ENCODE data around the gene USP40.
A peak's percentile ranks its signal among the peaks of the same experiment; 100 is the strongest.

Gene USP40

DNA sequence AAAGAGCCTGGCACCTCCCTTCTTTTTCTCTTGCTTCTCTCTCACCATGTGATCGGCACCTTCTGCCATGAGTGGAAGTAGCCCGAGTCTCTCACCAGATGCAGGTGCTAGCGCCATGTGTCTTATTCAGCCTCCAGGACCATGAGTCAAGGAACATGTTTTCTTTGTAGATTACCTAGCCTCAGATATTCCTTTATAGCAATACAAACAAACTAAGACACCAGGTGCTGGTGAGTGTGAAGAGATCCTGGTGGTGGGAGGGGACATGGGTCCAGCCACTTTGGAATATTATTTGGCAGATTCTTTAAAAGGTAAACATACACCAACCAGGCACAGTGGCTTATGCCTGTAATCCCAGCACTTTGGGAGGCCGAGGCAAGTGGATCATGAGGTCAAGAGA, 5.9 kb upstream of the USP40 start:
- no peaks in the 10 kb centered on the region for H3K36me3 ChIP-seq (ENCODE audit: insufficient read depth, low read length)
- no peaks in the 10 kb centered on the region for H3K9me3 ChIP-seq (ENCODE audit: control insufficient read depth, insufficient read depth, low read length)
- no peak overlapping the region for H3K9ac ChIP-seq (ENCODE audit: low read depth, low read length)
- no peaks in the 10 kb centered on the region for H3K4me1 ChIP-seq (ENCODE audit: insufficient read depth, low read length)

DNA sequence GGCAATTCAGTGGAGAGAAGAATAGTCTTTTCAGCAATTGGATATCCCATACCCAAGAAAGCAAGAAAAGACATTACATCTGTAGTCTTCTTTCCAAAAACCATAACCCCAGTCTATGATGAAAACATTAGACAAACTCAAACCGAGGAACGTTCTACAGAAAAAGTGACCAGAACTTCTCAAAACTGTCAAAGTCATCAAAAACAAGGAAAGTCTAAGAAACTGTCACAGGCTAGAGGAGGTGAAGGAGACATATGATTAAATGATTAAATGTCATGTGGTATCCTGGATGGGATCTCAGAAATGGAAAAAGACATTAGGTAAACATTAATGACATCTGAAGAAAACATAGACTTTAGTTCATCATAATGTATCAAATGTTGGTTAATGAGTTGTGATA, 4.9 kb upstream of the USP40 start:
- H3K9me3 ChIP-seq (ENCODE audit: control insufficient read depth, insufficient read depth, low read length): no peaks in the 10 kb centered on the region
- H3K36me3 ChIP-seq (ENCODE audit: insufficient read depth, low read length): no peaks in the 10 kb centered on the region
- no peak overlapping the region for H3K9ac ChIP-seq (ENCODE audit: low read depth, low read length)
- H3K4me1 ChIP-seq (ENCODE audit: insufficient read depth, low read length): no peaks in the 10 kb centered on the region

DNA sequence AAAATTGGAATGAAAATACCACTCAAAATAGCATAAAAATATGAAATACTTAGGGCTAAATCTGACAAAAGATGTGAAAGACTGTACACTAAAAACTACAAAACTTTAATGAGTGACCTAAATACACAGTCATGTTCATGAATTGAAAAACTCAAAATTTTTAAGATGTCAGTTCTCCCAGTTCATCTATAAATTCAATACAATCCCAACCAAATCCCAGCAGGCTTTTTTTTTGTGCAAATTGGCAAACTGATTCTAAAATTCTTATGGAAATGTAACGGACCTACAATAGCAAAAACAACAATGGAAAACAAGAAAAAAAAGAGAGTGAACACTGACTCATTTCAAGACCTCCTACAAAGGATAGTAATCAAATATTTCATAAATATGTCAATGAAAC, 4.4 kb upstream of the USP40 start:
- H3K4me1 ChIP-seq (ENCODE audit: insufficient read depth, low read length): no peaks in the 10 kb centered on the region
- H3K9ac ChIP-seq (ENCODE audit: low read depth, low read length): no peak overlapping the region
- no peaks in the 10 kb centered on the region for H3K36me3 ChIP-seq (ENCODE audit: insufficient read depth, low read length)
- no peaks in the 10 kb centered on the region for H3K9me3 ChIP-seq (ENCODE audit: control insufficient read depth, insufficient read depth, low read length)

DNA sequence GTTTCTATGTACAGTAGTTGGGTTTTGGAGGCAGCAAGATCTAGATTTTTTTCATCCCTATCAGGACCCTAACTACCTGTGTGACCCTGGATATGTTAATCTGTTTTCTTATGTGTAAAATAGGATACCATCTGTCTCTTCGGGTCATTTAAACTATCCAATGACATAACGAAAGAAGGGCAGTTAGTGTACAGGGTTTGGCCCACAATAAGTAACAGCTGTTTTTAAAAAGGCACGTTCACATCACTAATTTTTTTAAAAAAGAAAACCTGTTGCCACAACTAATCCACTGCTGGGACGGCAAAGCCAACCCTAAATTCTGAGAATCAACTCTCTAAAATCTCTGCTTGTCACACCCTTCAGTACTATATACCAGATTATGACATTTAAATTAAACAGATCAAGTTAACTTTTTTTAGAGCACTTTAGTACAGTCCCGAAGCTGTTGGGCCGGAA, 869 bp downstream of the USP40 start:
- no peaks in the 10 kb centered on the region for H3K9me3 ChIP-seq (ENCODE audit: control insufficient read depth, insufficient read depth, low read length)

DNA sequence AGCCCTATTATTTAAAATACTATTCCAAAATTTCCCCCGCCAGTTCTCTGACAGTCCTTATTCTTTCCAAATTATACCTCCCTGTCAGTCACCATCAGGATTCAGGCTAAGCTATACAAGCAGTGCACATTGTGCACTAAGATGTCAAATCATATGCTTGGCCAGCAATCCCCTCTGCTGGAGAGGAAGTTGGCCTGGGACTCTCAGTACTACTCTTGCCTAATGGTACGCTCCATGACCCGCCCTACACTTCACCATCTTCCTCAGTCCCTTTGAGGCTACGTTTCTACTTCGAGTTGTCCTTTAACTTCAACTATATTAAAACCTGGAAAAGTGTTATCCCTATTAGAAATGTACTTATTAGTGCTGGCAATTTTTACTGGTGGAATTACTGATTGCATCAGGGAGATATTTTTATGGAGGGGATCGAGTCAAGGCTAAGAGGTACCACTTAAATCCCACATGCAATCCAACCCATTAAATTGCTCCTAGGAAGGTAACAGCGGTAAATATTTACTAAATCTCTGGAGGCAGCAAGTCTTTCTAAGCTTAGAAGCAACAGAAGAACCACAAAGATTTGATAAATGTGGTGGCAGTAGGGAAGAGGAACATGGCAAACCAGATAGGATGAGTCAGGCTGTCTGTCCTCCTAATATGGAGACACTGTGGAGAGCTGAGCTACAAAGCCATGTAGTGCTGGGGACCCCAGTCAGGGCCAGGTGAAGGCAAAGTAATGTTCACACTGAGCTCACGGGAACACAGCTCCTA, 2.7 kb downstream of the USP40 start:
- Histone ChIP-seq H3K9me3 (ENCODE audit: control insufficient read depth, insufficient read depth, low read length) (no peaks in the 10 kb centered on the region), H3K9ac (ENCODE audit: low read depth, low read length) (no peak overlapping the region), H3K36me3 (ENCODE audit: insufficient read depth, low read length) (no peaks in the 10 kb centered on the region), H3K4me1 (ENCODE audit: insufficient read depth, low read length) (no peaks in the 10 kb centered on the region)

More for the DNA sequence above, 869 bp downstream of the USP40 start:
- Histone ChIP-seq H3K36me3 (ENCODE audit: insufficient read depth, low read length) (no peaks in the 10 kb centered on the region), H3K9ac (ENCODE audit: low read depth, low read length) (peak overlapping the region; percentile 90; the same call in 1 of the 2 replicates), H3K4me1 (ENCODE audit: insufficient read depth, low read length) (no peaks in the 10 kb centered on the region)

DNA sequence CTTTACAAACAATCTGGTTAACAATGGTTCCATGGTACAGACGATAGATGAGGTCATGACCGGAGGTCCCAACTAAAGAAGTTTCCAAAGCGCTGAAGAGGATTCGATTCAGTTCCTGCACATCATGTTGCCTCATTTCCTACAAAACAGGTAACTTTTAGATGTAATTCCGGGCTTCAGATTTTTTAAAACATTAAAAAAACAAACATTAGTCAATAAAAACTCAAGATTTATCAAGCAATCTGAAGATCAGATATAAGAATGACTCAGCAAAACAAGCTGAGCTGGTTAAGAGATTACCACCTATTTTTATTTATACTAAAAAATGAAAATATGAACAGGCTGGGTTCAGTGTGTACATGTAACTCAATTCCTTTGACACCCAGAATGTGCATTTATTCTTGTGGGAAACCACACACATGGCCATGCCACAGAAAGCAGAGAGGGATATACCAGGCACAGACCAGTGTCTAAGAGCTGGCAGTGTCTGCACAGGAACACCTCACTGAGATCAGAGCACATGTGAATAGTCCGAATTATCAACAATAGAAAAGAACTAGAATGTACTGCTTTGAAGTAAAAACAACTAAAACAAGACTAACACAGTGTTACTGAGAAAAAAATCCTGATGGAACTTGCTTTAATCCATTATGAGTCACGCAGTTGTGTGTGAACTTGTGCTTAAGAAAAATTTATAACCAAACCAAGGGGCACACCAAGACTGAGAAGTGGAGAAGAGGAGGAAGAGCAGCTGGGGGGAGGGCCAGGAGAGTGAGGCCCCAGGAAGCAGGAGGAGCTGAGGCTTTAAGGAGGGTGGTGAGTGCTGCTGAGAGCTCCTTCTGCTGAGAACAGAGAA, 9.5 kb downstream of the USP40 start:
- H3K36me3 ChIP-seq (ENCODE audit: insufficient read depth, low read length): no peaks in the 10 kb centered on the region
- H3K9ac ChIP-seq (ENCODE audit: low read depth, low read length): no peak overlapping the region
- no peaks in the 10 kb centered on the region for H3K9me3 ChIP-seq (ENCODE audit: control insufficient read depth, insufficient read depth, low read length)
- peaks cover 8% of the 10 kb centered on the region for H3K4me1 ChIP-seq (ENCODE audit: insufficient read depth, low read length)

DNA sequence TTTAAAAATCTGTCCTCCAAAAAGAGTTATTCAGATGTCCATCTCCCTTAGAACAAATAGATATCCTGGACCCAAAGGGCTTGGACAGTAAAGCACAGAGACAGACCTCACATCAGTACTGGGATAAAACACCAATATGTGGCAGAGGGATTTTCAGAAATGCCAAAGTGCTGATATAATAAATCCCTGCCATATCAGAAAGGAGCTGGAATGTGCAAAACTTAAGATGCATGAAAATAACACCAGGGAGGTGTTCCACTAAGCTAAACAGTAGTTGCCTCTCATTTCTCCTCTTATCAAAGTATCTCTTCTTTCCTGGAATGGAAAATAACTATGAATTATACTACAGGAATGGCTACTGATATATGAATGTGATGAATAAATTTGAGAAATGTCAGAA, 13.2 kb downstream of the USP40 start:
- no peak overlapping the region for H3K9ac ChIP-seq (ENCODE audit: low read depth, low read length)
- peaks cover 8% of the 10 kb centered on the region for H3K4me1 ChIP-seq (ENCODE audit: insufficient read depth, low read length)
- H3K36me3 ChIP-seq (ENCODE audit: insufficient read depth, low read length): peaks cover 3% of the 10 kb centered on the region; the same call in 1 of the 2 replicates
- no peaks in the 10 kb centered on the region for H3K9me3 ChIP-seq (ENCODE audit: control insufficient read depth, insufficient read depth, low read length)

DNA sequence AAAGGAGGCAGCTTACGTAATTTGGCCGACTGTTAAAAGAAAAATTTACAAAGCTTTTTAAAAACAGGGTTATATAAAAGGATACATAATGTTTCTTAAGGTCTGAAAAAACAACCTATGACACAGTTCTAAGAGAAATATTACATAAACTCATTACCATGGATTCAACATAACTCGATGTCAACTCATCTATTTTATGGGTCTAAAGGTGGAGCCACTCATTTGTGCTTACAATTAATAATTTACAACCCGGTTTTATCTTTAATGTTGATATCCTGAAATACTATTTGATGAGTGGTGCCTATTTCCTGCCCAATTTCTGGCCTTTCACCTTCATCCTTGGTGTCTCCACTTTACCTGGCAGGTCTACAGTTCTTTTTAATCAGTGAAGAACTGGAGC, 15.1 kb downstream of the USP40 start:
- Histone ChIP-seq H3K4me1 (ENCODE audit: insufficient read depth, low read length) (no peaks in the 10 kb centered on the region), H3K9me3 (ENCODE audit: control insufficient read depth, insufficient read depth, low read length) (no peaks in the 10 kb centered on the region), H3K36me3 (ENCODE audit: insufficient read depth, low read length) (peaks cover 3% of the 10 kb centered on the region; the same call in 1 of the 2 replicates), H3K9ac (ENCODE audit: low read depth, low read length) (no peak overlapping the region)

DNA sequence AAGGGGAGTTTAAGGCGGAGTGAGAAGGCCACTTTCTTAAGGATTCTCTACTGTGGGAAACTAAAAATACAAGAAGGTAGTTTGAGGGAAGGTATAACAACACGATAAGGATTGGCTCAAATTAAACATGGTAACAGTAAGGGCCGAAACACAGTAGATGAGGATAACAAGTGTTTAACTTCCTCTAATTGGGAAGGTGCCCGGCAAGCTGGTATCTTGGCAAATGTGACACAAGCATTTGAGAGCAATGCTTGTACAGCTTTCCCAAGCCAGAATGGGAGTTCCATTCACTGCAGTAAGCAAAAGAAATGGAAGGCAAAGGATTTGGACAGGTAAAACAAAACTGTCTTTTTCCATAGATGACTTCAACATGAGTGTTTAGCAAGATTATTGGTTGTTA, 19.8 kb downstream of the USP40 start:
- Histone ChIP-seq H3K4me1 (ENCODE audit: insufficient read depth, low read length) (peaks cover 7% of the 10 kb centered on the region; the same call in 1 of the 2 replicates), H3K9me3 (ENCODE audit: control insufficient read depth, insufficient read depth, low read length) (no peaks in the 10 kb centered on the region), H3K9ac (ENCODE audit: low read depth, low read length) (no peak overlapping the region), H3K36me3 (ENCODE audit: insufficient read depth, low read length) (peaks cover 3% of the 10 kb centered on the region; the same call in 1 of the 2 replicates)

DNA sequence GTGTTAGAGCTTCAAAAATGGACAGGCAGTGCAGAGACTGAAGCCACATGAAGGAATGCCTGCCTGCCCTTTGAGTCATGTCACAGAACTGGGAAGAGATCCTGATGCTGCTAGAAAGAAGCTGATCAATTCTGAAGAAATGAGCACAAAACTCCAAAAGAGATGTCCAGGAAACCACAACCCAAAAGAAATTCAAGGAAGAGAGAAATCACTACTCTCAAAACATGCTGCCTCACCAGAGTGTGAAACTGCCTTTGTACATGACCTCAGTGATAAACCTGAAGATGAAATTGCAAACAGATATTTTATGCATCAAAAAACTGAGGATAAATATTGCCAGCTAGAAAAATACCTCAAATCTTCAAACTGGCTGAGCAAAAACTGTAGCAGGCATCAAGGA, 20.5 kb downstream of the USP40 start:
- Histone ChIP-seq H3K36me3 (ENCODE audit: insufficient read depth, low read length) (no peaks in the 10 kb centered on the region), H3K9ac (ENCODE audit: low read depth, low read length) (no peak overlapping the region), H3K9me3 (ENCODE audit: control insufficient read depth, insufficient read depth, low read length) (no peaks in the 10 kb centered on the region), H3K4me1 (ENCODE audit: insufficient read depth, low read length) (peaks cover 7% of the 10 kb centered on the region; the same call in 1 of the 2 replicates)

DNA sequence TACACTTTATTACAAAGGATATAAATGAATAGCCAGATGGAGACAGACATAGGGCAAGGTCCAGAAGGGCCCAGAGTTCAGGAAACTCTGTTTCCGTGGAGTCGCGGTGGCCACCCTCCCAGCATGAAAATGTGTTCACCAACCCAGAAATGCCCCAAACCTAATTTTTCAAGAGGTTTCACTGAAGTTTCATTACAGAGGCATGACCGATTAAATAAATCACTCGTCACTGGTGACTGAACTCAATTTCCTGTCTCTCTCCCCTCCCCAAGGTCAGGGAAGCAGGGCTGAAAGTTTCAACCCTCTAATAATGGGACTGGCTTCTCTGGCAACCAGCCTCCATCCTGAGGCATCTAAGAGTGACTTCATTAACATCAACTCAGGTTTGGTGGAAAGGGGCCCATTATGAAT, 22.4 kb downstream of the USP40 start:
- no peaks in the 10 kb centered on the region for H3K9me3 ChIP-seq (ENCODE audit: control insufficient read depth, insufficient read depth, low read length)
- no peak overlapping the region for H3K9ac ChIP-seq (ENCODE audit: low read depth, low read length)
- H3K36me3 ChIP-seq (ENCODE audit: insufficient read depth, low read length): no peaks in the 10 kb centered on the region
- peaks cover 7% of the 10 kb centered on the region; the same call in 1 of the 2 replicates for H3K4me1 ChIP-seq (ENCODE audit: insufficient read depth, low read length)

DNA sequence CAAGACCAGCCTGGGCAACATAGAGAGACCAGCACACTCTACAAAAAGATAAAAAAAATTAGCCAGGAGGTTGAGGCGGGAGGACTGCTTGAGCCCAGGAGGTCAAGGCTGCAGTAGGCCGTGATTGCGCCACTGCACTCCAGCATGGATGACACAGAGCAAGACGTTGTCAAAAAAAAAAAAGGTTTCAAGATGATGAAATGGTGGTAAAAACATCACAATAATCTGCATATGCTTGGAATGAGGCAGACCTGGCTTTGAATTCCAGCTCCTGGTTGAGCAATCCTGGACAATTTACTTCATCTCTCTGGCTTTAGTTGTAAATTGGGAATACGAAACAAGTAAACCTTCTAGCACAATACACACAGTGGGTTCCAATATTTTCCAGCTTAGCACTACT, 24.1 kb downstream of the USP40 start:
- Histone ChIP-seq H3K36me3 (ENCODE audit: insufficient read depth, low read length) (no peaks in the 10 kb centered on the region), H3K4me1 (ENCODE audit: insufficient read depth, low read length) (peaks cover 7% of the 10 kb centered on the region; the same call in 1 of the 2 replicates), H3K9me3 (ENCODE audit: control insufficient read depth, insufficient read depth, low read length) (no peaks in the 10 kb centered on the region), H3K9ac (ENCODE audit: low read depth, low read length) (no peak overlapping the region)

DNA sequence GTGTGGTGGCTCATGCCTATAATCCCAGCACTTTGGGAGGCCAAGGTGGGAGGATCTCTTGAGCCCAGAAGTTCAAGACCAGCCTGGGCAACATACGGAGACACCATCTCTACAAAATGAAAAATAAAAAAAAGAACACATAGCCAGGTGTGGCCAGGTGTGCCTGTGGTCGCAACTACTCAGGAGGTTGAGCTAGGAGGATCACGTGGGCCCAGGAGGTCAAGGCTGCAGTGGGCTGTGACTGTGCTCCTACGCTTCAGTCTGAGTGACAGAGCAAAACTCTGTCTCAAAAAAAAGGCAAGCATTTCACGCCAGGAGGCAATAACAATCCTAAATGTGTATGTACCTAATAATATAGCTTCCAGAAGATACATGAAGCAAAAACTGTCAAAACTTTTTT, 27.8 kb downstream of the USP40 start:
- H3K36me3 ChIP-seq (ENCODE audit: insufficient read depth, low read length): no peaks in the 10 kb centered on the region
- H3K9me3 ChIP-seq (ENCODE audit: control insufficient read depth, insufficient read depth, low read length): no peaks in the 10 kb centered on the region
- H3K9ac ChIP-seq (ENCODE audit: low read depth, low read length): no peak overlapping the region
- no peaks in the 10 kb centered on the region for H3K4me1 ChIP-seq (ENCODE audit: insufficient read depth, low read length)

DNA sequence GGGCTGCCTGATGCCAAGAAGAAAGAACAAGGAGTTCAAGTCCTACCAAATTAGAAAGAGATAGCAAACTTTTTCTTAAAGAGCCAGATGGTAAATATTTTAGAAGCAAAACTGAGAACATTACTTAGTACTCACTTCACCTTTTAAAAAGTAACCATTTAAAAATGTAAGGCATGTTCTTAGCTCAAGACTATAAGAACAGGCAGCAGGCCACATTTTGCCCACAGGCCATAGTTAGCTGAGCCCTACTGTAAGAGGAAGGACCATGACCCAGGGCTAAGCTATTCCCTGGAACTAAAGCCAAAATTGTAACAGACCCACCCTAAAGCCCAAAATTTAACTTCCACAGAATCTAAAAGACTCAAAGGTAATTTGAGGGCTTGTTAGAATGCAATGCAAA, 31.3 kb downstream of the USP40 start:
- Histone ChIP-seq H3K36me3 (ENCODE audit: insufficient read depth, low read length) (no peaks in the 10 kb centered on the region), H3K9me3 (ENCODE audit: control insufficient read depth, insufficient read depth, low read length) (no peaks in the 10 kb centered on the region), H3K9ac (ENCODE audit: low read depth, low read length) (no peak overlapping the region), H3K4me1 (ENCODE audit: insufficient read depth, low read length) (0 out of 2 replicates have a peak, but pooled peaks cover 6% of the 10 kb centered on the region)

Data from ES-I3 (cell line).